IPS-NIHi11 (cell line): ENCODE data around the gene SETD3.

Source experiments
- DNase-seq: peaks from one replicate; pipeline ENCODE4 v3.0.0; 2012; ENCODE audit warnings: mixed read lengths, low spot score

Gene SETD3

GRCh38 chr14:99516871-99517642, 36.4 kb upstream of the SETD3 start:
- DNase-seq: peak; percentile 29

GRCh38 chr14:99516156-99516870, 35.7 kb upstream of the SETD3 start:
- DNase-seq: no peak

GRCh38 chr14:99515301-99516155, 34.9 kb upstream of the SETD3 start:
- no peak for DNase-seq

- DNase-seq: peak; percentile 3
Observed at GRCh38 chr14:99514552-99515300, 34.1 kb upstream of the SETD3 start.

- DNase-seq: peak; percentile 2
Observed at GRCh38 chr14:99513946-99514551, 33.4 kb upstream of the SETD3 start.

DNA sequence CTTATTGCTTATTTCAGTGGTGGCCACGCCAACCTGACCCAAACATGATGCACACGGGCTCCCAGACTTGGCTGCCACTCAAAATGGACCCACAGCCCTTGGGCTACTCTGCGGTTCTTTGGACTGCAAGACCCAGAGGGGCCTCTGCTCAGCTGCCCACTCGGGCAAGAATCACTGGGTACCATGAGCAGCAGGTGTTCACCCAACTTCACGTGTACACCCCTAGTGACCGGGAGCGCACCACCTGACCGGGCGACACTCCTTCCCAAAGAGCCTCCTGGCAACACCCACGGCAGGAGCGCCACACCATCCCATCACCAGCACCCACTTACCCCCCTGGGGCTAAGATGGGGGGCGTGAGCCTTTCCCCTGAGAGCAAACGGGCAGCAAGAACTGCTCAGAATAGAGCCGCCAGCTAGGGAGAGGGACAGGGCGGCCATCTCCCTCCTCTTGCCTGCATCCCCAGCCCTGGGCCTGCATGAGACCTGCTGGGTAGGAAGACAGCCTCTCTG, 32.6 kb upstream of the SETD3 start:
- DNase-seq: no peak

DNA sequence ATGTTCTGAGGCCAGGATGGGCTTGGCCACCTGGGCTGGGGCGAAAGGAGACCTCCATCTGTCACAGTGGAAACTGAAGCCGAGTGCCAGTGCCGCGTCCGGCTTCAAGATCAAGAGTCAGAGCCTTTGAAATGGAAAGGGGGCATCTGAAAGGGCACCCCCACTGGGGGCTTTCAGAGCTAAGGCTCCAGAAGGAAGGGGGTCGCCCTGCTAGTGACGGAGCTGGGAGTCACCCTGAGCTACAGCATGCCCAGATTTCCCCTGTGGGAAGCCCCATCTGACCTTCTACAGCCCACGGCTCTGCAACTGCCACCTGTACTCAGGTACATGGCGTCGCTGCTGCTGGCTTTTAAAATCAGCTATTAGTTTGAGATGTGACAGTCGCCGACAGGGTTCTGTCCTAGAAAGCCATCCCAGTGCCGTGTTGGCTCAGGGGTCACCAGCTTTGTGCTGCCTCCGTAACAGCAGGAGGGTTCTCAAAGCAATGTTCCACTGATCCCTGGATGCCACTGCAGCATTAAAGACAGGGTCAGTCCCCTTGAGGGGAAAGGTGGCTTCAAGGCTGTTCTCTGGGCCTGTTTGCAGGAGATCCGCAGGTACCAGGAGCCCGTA, 32.0 kb upstream of the SETD3 start:
- no peak for DNase-seq

DNA sequence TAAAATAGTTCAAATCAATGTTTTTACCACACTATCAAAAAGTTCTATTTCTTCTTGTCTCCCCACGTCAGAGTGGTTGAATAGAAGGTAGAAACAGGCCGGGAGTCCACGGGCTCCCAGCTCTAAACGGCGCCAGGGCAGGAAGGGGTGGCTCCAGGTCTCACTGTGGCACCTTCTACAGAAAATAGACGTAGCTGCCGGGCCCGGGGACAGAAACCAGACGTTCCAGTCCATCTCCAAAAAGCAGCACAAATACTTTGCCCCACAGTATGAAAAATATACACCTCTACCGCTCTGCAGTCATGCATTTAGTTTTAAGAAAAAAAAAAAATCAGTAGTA, 31.4 kb upstream of the SETD3 start:
- DNase-seq: no peak

DNA sequence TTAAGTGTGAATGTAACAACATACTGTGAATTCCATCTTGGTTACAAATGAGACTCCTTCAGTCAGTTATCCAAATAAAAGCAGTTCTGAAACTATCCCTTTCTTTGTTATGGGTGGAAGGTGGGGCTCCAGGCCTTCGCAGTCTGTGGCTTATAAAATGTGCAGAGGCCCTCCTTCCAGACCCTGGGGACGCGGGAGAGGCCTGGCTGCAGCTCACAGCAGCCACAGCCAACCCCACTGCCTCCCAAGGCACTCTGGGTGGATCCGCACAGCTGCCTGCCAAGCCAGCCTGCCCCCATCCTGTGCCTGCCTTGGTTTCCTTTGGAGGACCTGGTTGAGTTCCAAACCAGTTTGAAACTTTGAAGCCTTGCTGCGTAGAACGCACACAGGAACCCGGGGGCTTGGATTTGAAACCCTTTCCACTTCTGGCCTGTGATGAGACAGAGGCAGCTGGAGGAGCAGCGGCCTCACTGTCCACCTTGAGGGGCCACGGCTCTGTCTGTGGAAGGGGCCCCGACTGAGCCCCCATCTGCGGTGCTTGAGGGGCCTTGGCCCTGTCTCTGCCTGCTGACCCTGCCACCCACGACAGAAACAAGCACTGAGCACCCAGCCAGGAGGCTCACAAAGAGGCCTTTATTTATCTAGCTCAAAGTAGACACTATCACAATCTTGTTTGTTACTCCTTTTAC, 30.9 kb upstream of the SETD3 start:
- no peak for DNase-seq

DNA sequence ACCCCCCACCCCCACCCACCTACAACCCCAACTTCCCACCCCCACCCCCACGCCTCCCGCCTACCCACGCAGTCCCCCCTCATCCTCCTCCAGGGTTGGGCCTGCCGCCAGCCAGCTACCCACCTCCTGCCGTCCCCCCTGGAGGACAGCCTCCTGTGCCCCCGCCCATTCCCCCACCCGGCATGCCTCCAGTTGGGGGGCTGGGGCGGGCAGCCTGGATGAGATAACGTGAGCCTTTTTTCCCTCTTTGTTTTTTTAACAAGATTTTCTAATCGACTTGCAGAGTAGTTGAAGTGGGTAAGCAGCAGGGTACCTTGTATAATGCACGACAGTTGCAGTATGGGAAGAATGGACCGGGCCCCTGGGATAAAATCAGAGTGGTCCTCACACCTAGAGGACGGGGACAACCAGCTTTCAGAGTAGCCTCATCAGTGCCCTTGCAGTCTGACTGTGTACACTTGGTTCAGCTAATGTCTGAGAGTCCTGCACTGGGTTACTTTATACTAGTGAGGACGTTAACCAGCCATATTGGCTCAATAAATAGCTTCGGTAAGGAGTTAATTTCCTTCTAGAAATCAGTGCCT, 30.0 kb upstream of the SETD3 start:
- DNase-seq: no peak

GRCh38 chr14:99509871-99510555, 29.4 kb upstream of the SETD3 start:
- DNase-seq: no peak

GRCh38 chr14:99508896-99509629, 28.4 kb upstream of the SETD3 start:
- DNase-seq: peak; percentile 62

- no peak for DNase-seq
Observed at GRCh38 chr14:99507860-99508640, 27.4 kb upstream of the SETD3 start.

GRCh38 chr14:99506276-99506675, 25.6 kb upstream of the SETD3 start:
- DNase-seq: no peak

DNA sequence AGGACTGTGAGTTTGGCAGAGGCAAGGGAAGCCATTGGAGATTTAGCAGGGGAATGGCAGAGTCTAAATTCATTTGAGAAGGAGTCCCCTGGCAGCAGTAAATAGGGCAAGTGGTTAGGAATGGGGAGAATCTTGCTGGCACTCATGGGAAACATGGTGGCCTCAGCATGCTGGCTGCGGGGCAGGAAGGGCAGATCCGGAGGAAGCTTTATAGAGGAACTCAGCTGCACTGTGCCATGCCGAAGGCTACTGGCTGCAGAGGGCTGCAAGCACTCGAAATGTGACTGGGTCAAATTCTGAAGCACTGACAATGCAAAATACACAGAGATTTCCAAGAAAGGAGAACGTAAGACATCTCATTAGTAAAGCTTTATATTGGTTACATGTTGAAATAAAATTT, 24.4 kb upstream of the SETD3 start:
- no peak for DNase-seq

GRCh38 chr14:99503848-99504453, 23.3 kb upstream of the SETD3 start:
- no peak for DNase-seq

- DNase-seq: no peak
Observed at GRCh38 chr14:99502989-99503421, 22.3 kb upstream of the SETD3 start.
